MM.1S (cell line): ENCODE measurements around the gene PPP1R3G.

ENCODE experiments used
- DNase-seq: peaks from one replicate; pipeline ENCODE4 v3.0.0-alpha.2; 2015
- H2AFZ ChIP-seq: fragments of 300-600 bp; sonication (generic); 2 replicates; pipeline ENCODE4 v1.6.0; 2016; ENCODE audit warnings: antibody characterized with exemption, low read length
- H3F3A ChIP-seq: fragments of 300-600 bp; sonication (generic); 2 replicates; pipeline ENCODE4 v1.6.1; 2016; ENCODE audit warnings: mild to moderate bottlenecking, antibody characterized with exemption, low read length, moderate library complexity, mixed read lengths; ENCODE audit not compliant: insufficient read depth
- H3K27ac ChIP-seq: fragments of 300-600 bp; sonication (generic); 2 replicates; pipeline ENCODE4 v1.5.1; 2016; ENCODE audit warnings: mild to moderate bottlenecking, low read length
- H3K27me3 ChIP-seq: fragments of 300-600 bp; sonication (generic); replicated peaks from 2 replicates; pipeline ENCODE4 v1.6.0; 2016; ENCODE audit warnings: low read length; ENCODE audit not compliant: insufficient read depth
- H3K36me3 ChIP-seq: fragments of 300-600 bp; sonication (generic); replicated peaks from 2 replicates; pipeline ENCODE4 v1.6.1; 2016; ENCODE audit warnings: mild to moderate bottlenecking, low read length, mixed read lengths; ENCODE audit not compliant: insufficient read depth
- H3K4me1 ChIP-seq: fragments of 300-600 bp; sonication (generic); 2 replicates; pipeline ENCODE4 v1.6.1; 2016; ENCODE audit warnings: low read length, mixed read lengths
- H3K4me2 ChIP-seq: fragments of 300-600 bp; sonication (generic); 2 replicates; pipeline ENCODE4 v1.6.0; 2016; ENCODE audit warnings: low read depth, low read length
- H3K4me3 ChIP-seq: fragments of 300-600 bp; sonication (generic); 2 replicates; pipeline ENCODE4 v1.5.1; 2016; ENCODE audit warnings: low read length, mixed read lengths
- H3K79me2 ChIP-seq: fragments of 300-600 bp; sonication (generic); 2 replicates; pipeline ENCODE4 v1.6.1; 2016; ENCODE audit warnings: mixed run types, low read length, mixed read lengths
- H3K9ac ChIP-seq: fragments of 300-600 bp; sonication (generic); 2 replicates; pipeline ENCODE4 v1.6.1; 2016; ENCODE audit warnings: low read length, mixed read lengths
- H3K9me2 ChIP-seq: fragments of 300-600 bp; sonication (generic); replicated peaks from 2 replicates; pipeline ENCODE4 v1.6.1; 2016; ENCODE audit warnings: mild to moderate bottlenecking, low read length, mixed read lengths; ENCODE audit not compliant: insufficient read depth
- H3K9me3 ChIP-seq: fragments of 300-600 bp; sonication (generic); replicated peaks from 2 replicates; pipeline ENCODE4 v1.6.1; 2016; ENCODE audit warnings: mild to moderate bottlenecking, low read length, mixed read lengths; ENCODE audit not compliant: insufficient read depth
- H4K20me1 ChIP-seq: fragments of 300-600 bp; sonication (generic); 2 replicates; pipeline ENCODE4 v1.6.1; 2016; ENCODE audit warnings: mild to moderate bottlenecking, low read length, moderate library complexity, mixed read lengths; ENCODE audit not compliant: insufficient read depth
- EZH2 ChIP-seq: fragments of 300-600 bp; sonication (generic); optimal IDR thresholded peaks from 2 replicates; pipeline ENCODE3; 2017; ENCODE audit warnings: low read depth, mild to moderate bottlenecking, antibody characterized with exemption, low read length, mixed read lengths
- EZH2phosphoT487 ChIP-seq: fragments of 300-600 bp; sonication (generic); IDR thresholded peaks from 2 replicates; pipeline ENCODE4 v1.6.1; 2018; ENCODE audit warnings: antibody characterized with exemption, low read length
- TF ChIP-seq, protein P1 (sequence below): fragments of 300-600 bp; sonication (generic); IDR thresholded peaks from 2 replicates; pipeline ENCODE4 v1.5.1; 2016; ENCODE audit warnings: antibody characterized with exemption, low read length, mixed read lengths

PPP1R3G gene

GRCh38 chr6:5103250-5103649 is 18.1 kb downstream of the PPP1R3G start:
- Histone ChIP-seq H3K27me3 (no peaks in the 10 kb centered on the region), H3K9me2 (no peaks in the 10 kb centered on the region), H3K27ac (no peak overlapping the region), H3F3A (no peaks in the 10 kb centered on the region), H3K4me1 (no peaks in the 10 kb centered on the region), H3K4me3 (no peak overlapping the region), H3K4me2 (no peak overlapping the region), H2AFZ (no peak overlapping the region), H4K20me1 (no peaks in the 10 kb centered on the region), H3K79me2 (no peaks in the 10 kb centered on the region), H3K9me3 (no peaks in the 10 kb centered on the region), H3K36me3 (no peaks in the 10 kb centered on the region), H3K9ac (no peak overlapping the region)
- TF ChIP-seq EZH2phosphoT487 = no peak
- TF ChIP-seq EZH2 = no peak
- TF ChIP-seq, protein P1, sequence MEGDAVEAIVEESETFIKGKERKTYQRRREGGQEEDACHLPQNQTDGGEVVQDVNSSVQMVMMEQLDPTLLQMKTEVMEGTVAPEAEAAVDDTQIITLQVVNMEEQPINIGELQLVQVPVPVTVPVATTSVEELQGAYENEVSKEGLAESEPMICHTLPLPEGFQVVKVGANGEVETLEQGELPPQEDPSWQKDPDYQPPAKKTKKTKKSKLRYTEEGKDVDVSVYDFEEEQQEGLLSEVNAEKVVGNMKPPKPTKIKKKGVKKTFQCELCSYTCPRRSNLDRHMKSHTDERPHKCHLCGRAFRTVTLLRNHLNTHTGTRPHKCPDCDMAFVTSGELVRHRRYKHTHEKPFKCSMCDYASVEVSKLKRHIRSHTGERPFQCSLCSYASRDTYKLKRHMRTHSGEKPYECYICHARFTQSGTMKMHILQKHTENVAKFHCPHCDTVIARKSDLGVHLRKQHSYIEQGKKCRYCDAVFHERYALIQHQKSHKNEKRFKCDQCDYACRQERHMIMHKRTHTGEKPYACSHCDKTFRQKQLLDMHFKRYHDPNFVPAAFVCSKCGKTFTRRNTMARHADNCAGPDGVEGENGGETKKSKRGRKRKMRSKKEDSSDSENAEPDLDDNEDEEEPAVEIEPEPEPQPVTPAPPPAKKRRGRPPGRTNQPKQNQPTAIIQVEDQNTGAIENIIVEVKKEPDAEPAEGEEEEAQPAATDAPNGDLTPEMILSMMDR = no peak
- no peak for DNase-seq

DNA sequence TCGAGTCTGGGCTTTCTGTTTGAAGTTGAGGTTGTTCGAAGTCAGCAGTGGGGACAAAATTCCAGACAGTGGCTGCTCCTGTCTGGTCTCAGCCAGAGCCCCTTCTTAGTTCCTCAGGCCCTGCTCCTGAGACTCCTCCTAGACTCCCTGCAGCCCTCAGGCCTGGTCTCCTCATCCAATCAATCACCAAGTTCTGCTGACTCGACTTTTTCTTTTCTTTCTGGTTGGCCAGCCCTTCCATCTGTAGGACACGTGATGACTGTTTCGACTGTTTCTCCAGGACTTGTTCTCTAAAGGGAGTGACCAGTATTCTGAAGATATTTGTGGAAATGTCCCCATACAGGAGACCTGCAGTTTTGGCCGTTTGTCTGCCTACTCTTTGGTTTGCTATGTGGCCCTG is 19.5 kb downstream of the PPP1R3G start:
- Histone ChIP-seq H3K9me2 (no peaks in the 10 kb centered on the region), H3K36me3 (no peaks in the 10 kb centered on the region), H3K27me3 (no peaks in the 10 kb centered on the region), H3K4me3 (no peak overlapping the region), H3F3A (no peaks in the 10 kb centered on the region), H3K4me1 (no peaks in the 10 kb centered on the region), H3K4me2 (no peak overlapping the region), H3K27ac (no peak overlapping the region), H3K9ac (no peak overlapping the region), H2AFZ (no peak overlapping the region), H4K20me1 (no peaks in the 10 kb centered on the region), H3K79me2 (no peaks in the 10 kb centered on the region), H3K9me3 (no peaks in the 10 kb centered on the region)
- TF ChIP-seq, protein P1 = no peak
- TF ChIP-seq EZH2 (no peak), EZH2phosphoT487 (no peak)
- no peak for DNase-seq

- Histone ChIP-seq H3K4me2 (no peak overlapping the region), H3K27me3 (no peaks in the 10 kb centered on the region), H3K9ac (no peak overlapping the region), H3K79me2 (no peaks in the 10 kb centered on the region), H3K4me1 (no peaks in the 10 kb centered on the region), H3K9me3 (no peaks in the 10 kb centered on the region), H2AFZ (no peak overlapping the region), H3K36me3 (no peaks in the 10 kb centered on the region), H3K9me2 (no peaks in the 10 kb centered on the region), H3F3A (no peaks in the 10 kb centered on the region), H4K20me1 (no peaks in the 10 kb centered on the region), H3K4me3 (no peak overlapping the region), H3K27ac (no peak overlapping the region)
- DNase-seq = no peak
- TF ChIP-seq, protein P1 = no peak
- TF ChIP-seq EZH2phosphoT487 (no peak), EZH2 (no peak)
These were observed 20.0 kb downstream of the PPP1R3G start for GRCh38 chr6:5105146-5105545.
